GM18868 (cell line): ENCODE data around the gene PRRC2B.
"Not testable (repeated sequence)": the region's sequence is repeated elsewhere in the genome, so short reads cannot be mapped to it uniquely, and the experiment has no call there.

Source experiments
- ATAC-seq: cut with Tn5 transposase; IDR thresholded peaks from one replicate; pipeline ENCODE4 v1.9.1; 2021; ENCODE audit warnings: mild to moderate bottlenecking, moderate library complexity; ENCODE audit not compliant: unreplicated experiment

The PRRC2B gene

GRCh38 chr9:131393622-131394463, at the start of gene PRRC2B:
PRRC2B (plus strand) TSS chr9:131394086; CDS start chr9:131430145, 36,059 bp downstream.
- ATAC-seq: peak; percentile 48

GRCh38 chr9:131344931-131345535, 48.9 kb upstream of the PRRC2B start:
- ATAC-seq: not testable (repeated sequence)

- no peak for ATAC-seq
Observed at GRCh38 chr9:131346559-131346958, 47.3 kb upstream of the PRRC2B start.

DNA sequence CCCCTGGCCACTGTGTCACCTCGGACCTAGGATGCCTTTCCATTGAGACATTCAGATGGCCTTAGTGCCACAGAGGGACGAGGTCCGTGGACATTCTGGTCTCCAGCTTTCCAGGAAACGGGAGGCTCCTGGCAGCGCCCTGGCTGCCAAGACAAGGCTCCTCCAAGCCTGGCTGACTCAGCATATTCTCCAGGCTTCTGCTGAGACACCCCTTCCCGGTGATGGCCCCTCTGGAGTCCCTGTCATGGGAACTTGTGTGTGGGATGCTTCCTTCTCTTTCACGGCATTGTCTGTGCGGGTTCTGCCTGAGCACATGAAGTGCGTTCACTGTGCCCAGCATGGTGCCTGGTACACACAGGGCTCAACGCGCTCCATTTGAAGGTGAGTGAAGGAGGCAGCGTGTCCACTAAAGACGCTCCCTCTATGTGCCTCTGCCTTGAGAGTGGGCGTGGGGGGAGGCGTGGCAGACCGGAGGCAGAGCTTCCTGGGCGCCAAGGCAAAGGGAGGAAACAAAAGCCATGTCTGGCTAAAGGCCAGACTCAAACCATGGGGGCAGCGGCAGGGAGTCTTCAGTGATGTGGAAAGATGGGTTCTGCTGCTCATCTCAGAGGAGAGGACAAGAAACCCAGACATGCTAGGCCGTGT, 46.4 kb upstream of the PRRC2B start:
- no peak for ATAC-seq

DNA sequence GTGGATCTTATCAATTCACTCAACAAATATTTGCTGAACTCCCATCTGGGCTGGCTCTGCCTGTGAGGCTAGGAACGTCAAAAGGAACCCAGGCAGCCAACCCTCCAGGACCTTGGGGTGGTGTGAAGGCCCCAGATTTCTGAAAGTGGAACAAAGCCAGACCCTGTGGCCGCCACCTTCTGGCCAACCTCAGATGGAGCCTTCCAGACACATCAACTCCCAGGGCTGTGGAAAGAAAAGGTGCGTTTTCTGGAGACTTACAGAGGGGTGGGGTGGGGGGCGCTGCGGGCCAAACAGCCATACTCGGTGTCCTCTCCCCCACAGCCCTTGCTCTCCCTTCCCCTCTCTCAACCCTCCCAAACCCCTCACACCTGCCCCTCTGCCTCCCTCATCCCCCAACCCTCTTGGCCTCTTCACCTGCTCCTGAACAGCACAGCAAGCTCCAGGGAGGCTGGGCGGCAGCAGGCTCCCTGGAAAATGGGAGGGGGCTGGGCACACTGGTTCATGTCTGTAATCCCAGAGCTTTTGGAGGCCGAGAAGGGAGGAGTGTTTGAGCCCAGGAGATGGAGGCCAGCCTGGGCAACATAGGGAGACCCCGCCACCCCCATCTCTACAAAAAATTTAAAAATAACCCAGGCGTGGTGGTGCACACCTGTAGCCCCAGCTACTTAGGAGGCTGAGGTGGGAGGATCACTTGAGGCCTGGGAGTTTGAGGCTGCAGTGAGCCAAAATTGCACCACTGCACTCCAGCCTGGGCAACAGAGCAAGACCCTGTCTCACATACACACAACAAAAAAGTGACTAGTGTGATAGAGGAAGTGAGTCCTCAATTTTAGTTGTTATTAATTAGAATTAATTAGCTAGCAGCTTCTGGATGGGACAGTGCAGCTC, 45.0 kb upstream of the PRRC2B start:
- ATAC-seq: no peak

- no peak for ATAC-seq
Observed at GRCh38 chr9:131349522-131349880, 44.4 kb upstream of the PRRC2B start.

GRCh38 chr9:131349881-131350563, 43.9 kb upstream of the PRRC2B start:
- ATAC-seq: no peak

GRCh38 chr9:131356479-131356878, 37.4 kb upstream of the PRRC2B start:
- ATAC-seq: not testable (repeated sequence)

DNA sequence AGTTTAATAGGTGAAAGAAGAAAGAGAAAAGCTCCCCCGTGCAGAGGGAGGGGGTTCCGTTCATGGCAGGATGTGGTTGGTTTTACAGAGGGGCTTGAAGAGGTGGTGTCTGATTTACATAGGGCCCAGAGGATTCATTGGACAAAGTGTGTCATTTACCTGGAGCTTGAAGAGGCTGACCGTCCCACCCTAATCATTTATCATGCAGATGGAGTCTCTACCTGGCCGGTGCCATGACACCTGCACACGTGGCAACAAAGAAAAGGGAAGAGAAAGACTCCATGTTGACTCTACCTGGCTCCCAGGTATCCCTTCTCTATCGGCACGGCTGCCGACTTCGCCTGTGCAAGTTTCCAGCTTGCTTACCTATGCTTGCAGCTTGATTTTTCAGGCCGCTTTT, 35.3 kb upstream of the PRRC2B start:
- no peak for ATAC-seq

GRCh38 chr9:131361202-131361833, 32.6 kb upstream of the PRRC2B start:
- ATAC-seq: no peak

GRCh38 chr9:131365546-131365945, 28.3 kb upstream of the PRRC2B start:
- no peak for ATAC-seq

DNA sequence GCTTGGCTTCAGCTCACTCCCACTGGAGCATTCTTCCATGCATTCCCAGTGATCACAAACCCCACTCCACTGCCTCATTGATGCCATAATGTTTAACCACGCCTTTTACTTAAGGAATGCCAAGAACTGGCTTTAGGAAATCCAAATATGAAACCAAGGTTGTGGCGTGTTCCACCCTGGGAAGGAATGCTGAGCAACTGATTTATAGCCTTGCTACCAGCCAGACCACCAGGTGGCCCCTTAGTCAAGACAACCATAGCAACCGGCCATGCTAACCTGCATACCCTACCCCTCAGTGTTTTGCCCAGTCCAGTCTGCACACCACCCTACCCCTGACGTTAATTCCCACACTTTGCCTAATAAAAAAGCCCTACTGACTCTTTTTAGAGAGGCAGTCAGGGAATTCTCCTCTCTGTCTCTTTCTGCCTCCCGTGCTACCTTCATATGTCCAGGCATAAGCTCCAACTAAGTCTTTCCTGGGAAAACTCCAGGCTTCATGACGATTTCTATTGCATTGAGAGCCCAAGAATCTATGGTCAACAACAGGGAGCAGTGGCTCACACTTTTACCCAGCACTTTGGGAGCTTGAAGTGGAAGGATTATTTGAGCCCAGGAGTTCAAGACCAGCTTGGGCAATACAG, 27.0 kb upstream of the PRRC2B start:
- ATAC-seq: no peak

GRCh38 chr9:131367450-131367849, 26.4 kb upstream of the PRRC2B start:
- no peak for ATAC-seq

GRCh38 chr9:131370638-131371037, 23.2 kb upstream of the PRRC2B start:
- ATAC-seq: no peak

GRCh38 chr9:131372599-131372973, 21.3 kb upstream of the PRRC2B start:
- ATAC-seq: not testable (repeated sequence)

DNA sequence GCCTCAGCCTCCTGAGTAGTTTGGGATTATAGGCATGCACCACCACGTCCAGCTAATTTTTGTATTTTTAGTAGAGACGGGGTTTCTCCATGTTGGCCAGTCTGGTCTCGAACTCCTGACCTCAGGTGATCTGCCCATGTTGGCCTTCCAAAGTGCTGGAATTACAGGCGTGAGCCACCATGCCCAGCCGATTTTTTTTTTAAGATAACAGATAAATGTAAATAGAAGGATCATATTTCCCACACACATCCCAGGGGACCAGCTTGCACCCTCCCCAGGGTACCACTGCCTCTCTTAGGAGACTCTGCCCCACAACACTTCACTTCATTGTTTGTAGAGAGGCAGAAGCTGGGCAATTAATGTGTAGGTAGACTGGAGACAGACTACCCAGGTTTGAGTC, 19.2 kb upstream of the PRRC2B start:
- not testable (repeated sequence) for ATAC-seq

- ATAC-seq: no peak
Observed at GRCh38 chr9:131379056-131379455, 14.8 kb upstream of the PRRC2B start.

DNA sequence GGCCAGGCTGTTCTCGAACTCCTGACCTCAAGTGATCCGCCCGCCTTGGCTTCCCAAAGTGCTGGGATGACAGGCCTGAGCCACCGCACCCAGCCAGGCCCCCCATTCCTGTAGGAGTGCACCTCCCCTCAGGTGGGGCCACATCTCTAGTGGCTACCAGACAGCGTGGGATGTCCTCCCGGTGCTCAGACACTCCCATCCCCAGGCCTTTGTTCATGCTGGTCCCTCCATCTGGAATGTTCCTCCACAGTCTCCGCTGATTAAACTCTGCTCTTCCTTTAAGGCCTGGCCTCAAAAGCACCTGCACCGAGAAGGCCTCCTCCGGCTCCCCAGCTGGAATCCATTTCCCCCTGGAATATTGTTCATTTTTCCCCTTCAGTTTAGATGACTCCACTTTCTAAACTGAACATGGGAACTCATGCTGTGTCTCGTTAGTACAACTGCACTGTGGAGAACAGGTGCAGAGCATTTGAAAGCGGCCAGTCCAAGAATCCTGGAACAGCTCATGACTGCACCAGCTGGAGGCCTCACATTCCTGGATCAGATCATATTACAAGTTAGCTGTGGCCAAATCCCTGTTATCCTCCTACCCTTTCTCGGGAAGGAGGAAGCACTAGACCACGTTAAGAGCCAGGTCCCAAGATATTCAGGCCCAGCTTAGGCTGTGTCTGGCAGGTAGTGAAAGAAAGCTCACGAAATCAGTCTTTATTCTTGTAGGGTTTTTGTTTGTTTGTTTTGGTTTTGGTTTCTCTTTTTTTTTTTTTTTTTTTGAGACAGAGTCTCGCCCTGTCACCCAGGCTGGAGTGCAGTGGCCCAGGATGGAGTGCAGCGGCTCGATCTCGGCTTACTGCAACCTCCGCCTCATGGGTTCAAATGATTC, 10.8 kb upstream of the PRRC2B start:
- no peak for ATAC-seq
